ENCODE results near the gene SLAIN1.

- TF ChIP-seq POLR2A (IDR thresholded peaks at IDR 0.05; ENCODE audit: low read depth, low read length): no peak
- TF ChIP-seq POLR2AphosphoS5 (IDR thresholded peaks at IDR 0.05; ENCODE audit: low read depth, low read length): no peak
- TF ChIP-seq TAF1 (IDR thresholded peaks at IDR 0.05; ENCODE audit: low read depth, low read length): no peak
- TF ChIP-seq POU2F2 (IDR thresholded peaks at IDR 0.05; ENCODE audit: low read depth, low read length): no peak
Observed at GRCh38 chr13:77699059-77699680, 1.7 kb downstream of the SLAIN1 start.

Data from GM12891 (cell line).